H9 (cell line): ENCODE data around the gene TGFBI. TPM values are rescaled to one million over a fixed set of nuclear protein-coding genes. Genes with fewer than 3 reads are reported as not detected.

Source experiments
- DNase-seq: peaks from one replicate; pipeline ENCODE4 v3.0.0-alpha.2; 2017
- H2AFZ ChIP-seq: one replicate; pipeline ENCODE4 v1.6.1; 2013; ENCODE audit warnings: mild to moderate bottlenecking, low read length, control low read depth, moderate library complexity
- H2AK5ac ChIP-seq: 2 replicates; pipeline ENCODE4 v1.6.1; 2013; ENCODE audit warnings: low read length, control low read depth, mixed read lengths; ENCODE audit not compliant: insufficient read length
- H2BK120ac ChIP-seq: one replicate; pipeline ENCODE4 v1.6.1; 2013; ENCODE audit warnings: low read depth, mild to moderate bottlenecking, low read length, control low read depth, inconsistent platforms; ENCODE audit not compliant: poor library complexity, severe bottlenecking
- H2BK12ac ChIP-seq: 2 replicates; pipeline ENCODE4 v1.6.1; 2013; ENCODE audit warnings: low read length, control low read depth, mixed read lengths, low read depth; ENCODE audit not compliant: insufficient read length
- H2BK15ac ChIP-seq: 2 replicates; pipeline ENCODE4 v1.6.1; 2013; ENCODE audit warnings: low read depth, low read length, control low read depth
- H2BK20ac ChIP-seq: one replicate; pipeline ENCODE4 v1.6.1; 2013; ENCODE audit warnings: low read depth, mild to moderate bottlenecking, low read length, control low read depth, inconsistent platforms; ENCODE audit not compliant: poor library complexity, severe bottlenecking
- H2BK5ac ChIP-seq: 2 replicates; pipeline ENCODE4 v1.6.1; 2013; ENCODE audit warnings: low read length, control low read depth, mixed read lengths; ENCODE audit not compliant: insufficient read length
- H3K14ac ChIP-seq: 2 replicates; pipeline ENCODE4 v1.6.1; 2013; ENCODE audit warnings: low read length, control low read depth; ENCODE audit not compliant: insufficient read depth
- H3K18ac ChIP-seq: 2 replicates; pipeline ENCODE4 v1.6.1; 2013; ENCODE audit warnings: low read depth, mild to moderate bottlenecking, mixed read lengths, low read length, control low read depth; ENCODE audit not compliant: insufficient read length
- H3K23ac ChIP-seq: 2 replicates; pipeline ENCODE4 v1.6.1; 2013; ENCODE audit warnings: low read length, control low read depth, mixed read lengths, low read depth; ENCODE audit not compliant: insufficient read length
- H3K23me2 ChIP-seq: 2 replicates; pipeline ENCODE4 v1.6.1; 2013; ENCODE audit warnings: low read depth, mild to moderate bottlenecking, mixed read lengths, low read length, control low read depth; ENCODE audit not compliant: insufficient read length, poor library complexity, severe bottlenecking
- H3K27ac ChIP-seq: 2 replicates; pipeline ENCODE4 v1.5.1; 2013; ENCODE audit warnings: low read length, control low read depth, mixed read lengths, low read depth; ENCODE audit not compliant: insufficient read length
- H3K27me3 ChIP-seq: 2 replicates; pipeline ENCODE4 v1.6.1; 2013; ENCODE audit warnings: low read length, control low read depth, inconsistent platforms; ENCODE audit not compliant: insufficient read depth
- H3K4ac ChIP-seq: 2 replicates; pipeline ENCODE4 v1.6.1; 2013; ENCODE audit warnings: low read depth, mild to moderate bottlenecking, control low read depth, inconsistent platforms, low read length, moderate library complexity
- H3K4me1 ChIP-seq: 2 replicates; pipeline ENCODE4 v1.6.1; 2013; ENCODE audit warnings: low read length, control low read depth, inconsistent platforms; ENCODE audit not compliant: insufficient read depth
- H3K4me2 ChIP-seq: 2 replicates; pipeline ENCODE4 v1.6.1; 2013; ENCODE audit warnings: low read length, control low read depth, mixed read lengths; ENCODE audit not compliant: insufficient read length, insufficient read depth
- H3K56ac ChIP-seq: 2 replicates; pipeline ENCODE4 v1.6.1; 2013; ENCODE audit warnings: low read depth, mild to moderate bottlenecking, mixed read lengths, low read length, control low read depth; ENCODE audit not compliant: insufficient read length
- H3K79me1 ChIP-seq: 2 replicates; pipeline ENCODE4 v1.6.1; 2013; ENCODE audit warnings: low read depth, mild to moderate bottlenecking, moderate library complexity, low read length, control low read depth, inconsistent platforms; ENCODE audit not compliant: insufficient read depth, poor library complexity, severe bottlenecking
- H3K79me2 ChIP-seq: 2 replicates; pipeline ENCODE4 v1.6.1; 2013; ENCODE audit warnings: low read length, control low read depth, inconsistent platforms; ENCODE audit not compliant: insufficient read depth
- H3K9ac ChIP-seq: 2 replicates; pipeline ENCODE4 v1.6.1; 2013; ENCODE audit warnings: low read length, control low read depth, mixed read lengths; ENCODE audit not compliant: insufficient read length; ENCODE audit errors: extremely low read depth
- H3K9me3 ChIP-seq: one replicate; pipeline ENCODE4 v1.6.1; 2013; ENCODE audit warnings: low read depth, low read length, inconsistent platforms; ENCODE audit not compliant: control insufficient read depth
- H3T11ph ChIP-seq: one replicate; pipeline ENCODE4 v1.6.1; 2013; ENCODE audit warnings: mild to moderate bottlenecking, low read length, control low read depth, inconsistent platforms
- H4K20me1 ChIP-seq: one replicate; pipeline ENCODE4 v1.6.1; 2013; ENCODE audit not compliant: control insufficient read depth, insufficient read length, insufficient read depth
- H4K5ac ChIP-seq: 2 replicates; pipeline ENCODE4 v1.6.1; 2013; ENCODE audit warnings: low read depth, mild to moderate bottlenecking, mixed read lengths, low read length, control low read depth; ENCODE audit not compliant: insufficient read length
- H4K8ac ChIP-seq: replicated peaks from 2 replicates; pipeline ENCODE4 v1.6.1; 2013; ENCODE audit warnings: low read length, control low read depth, mixed read lengths, low read depth; ENCODE audit not compliant: insufficient read length
- H4K91ac ChIP-seq: 2 replicates; pipeline ENCODE4 v1.6.1; 2013; ENCODE audit warnings: low read depth, mild to moderate bottlenecking, moderate library complexity, mixed read lengths, low read length, control low read depth; ENCODE audit not compliant: insufficient read length
- H3K27ac Mint-ChIP-seq, 3 experiments: 2 replicates in 2 of 3; 3 replicates in 1 of 3; pipeline ENCODE4 v1.8.0; 2020 to 2021; ENCODE audit warnings: mixed read lengths in 3 of 3, mild to moderate bottlenecking in 1 of 3, moderate library complexity in 1 of 3
- H3K27me3 Mint-ChIP-seq: 2 replicates; pipeline ENCODE4 v1.8.0; 2021; ENCODE audit warnings: low read depth, mild to moderate bottlenecking, moderate library complexity, mixed read lengths
- H3K36me3 Mint-ChIP-seq, 3 experiments: 2 replicates in 2 of 3; 3 replicates in 1 of 3; pipeline ENCODE4 v1.8.0; 2020 to 2021; ENCODE audit warnings: low read depth in 3 of 3, mixed read lengths in 3 of 3; ENCODE audit not compliant: insufficient read depth in 1 of 3
- H3K4me1 Mint-ChIP-seq, 2 experiments: 2 replicates each; pipeline ENCODE4 v1.8.0; 2020; ENCODE audit warnings: mixed read lengths in 2 of 2
- H3K4me3 Mint-ChIP-seq, 2 experiments: 2 replicates in 1 of 2; 3 replicates in 1 of 2; pipeline ENCODE4 v1.8.0; 2020 to 2021; ENCODE audit warnings: mild to moderate bottlenecking in 2 of 2, mixed read lengths in 2 of 2, moderate library complexity in 1 of 2
- H3K9me3 Mint-ChIP-seq, 2 experiments: 2 replicates in 1 of 2; 3 replicates in 1 of 2; pipeline ENCODE4 v1.8.0; 2020; ENCODE audit warnings: mild to moderate bottlenecking in 2 of 2, mixed read lengths in 2 of 2, moderate library complexity in 1 of 2
- CTCF ChIP-seq: fragments of 200-600 bp; sonication (generic); conservative IDR thresholded peaks from 3 replicates; pipeline ENCODE4 v1.8.0; 2021; ENCODE audit warnings: antibody characterized with exemption, mild to moderate bottlenecking
- WGBS: extraction: QIAGEN DNeasy Blood & Tissue Kit; methylation state at CpG from one replicate; pipeline ENCODE4 v1.1.7; 2013; ENCODE audit warnings: missing lambda C conversion rate, low lambda C conversion rate, mixed read lengths; ENCODE audit not compliant: insufficient read length; ENCODE audit errors: extremely low coverage; 5-methylcytosine and 5-hydroxymethylcytosine counted together
- total RNA-seq: library from RNA; stranded (reverse); gene quantifications from 2 replicates; pipeline ENCODE4 v1.2.1, GENCODE V29; 2021

TGFBI gene
- total RNA-seq, 1 experiment from 2014 or later: 4.7 TPM

GRCh38 chr5:136084698-136085097, 55.9 kb downstream of the TGFBI start:
- peaks cover 5 to 6% of the 10 kb centered on the region in 2 experiments; a peak in 3 of 4 replicates for H3K4me1 Mint-ChIP-seq
- Histone ChIP-seq H2BK12ac (no peak overlapping the region), H3K23ac (no peak overlapping the region), H2BK5ac (no peak overlapping the region), H3K27me3 (no peaks in the 10 kb centered on the region), H3T11ph (no peak overlapping the region), H3K79me1 (no peaks in the 10 kb centered on the region), H3K4me2 (no peak overlapping the region), H3K9me3 (no peaks in the 10 kb centered on the region), H3K18ac (no peak overlapping the region), H3K27ac (no peak overlapping the region), H2AFZ (no peak overlapping the region), H3K14ac (no peak overlapping the region), H2BK15ac (no peak overlapping the region), H3K79me2 (no peaks in the 10 kb centered on the region), H2AK5ac (no peak overlapping the region), H3K9ac (no peak overlapping the region), H4K5ac (no peak overlapping the region), H3K23me2 (no peaks in the 10 kb centered on the region), H2BK20ac (no peak overlapping the region), H4K20me1 (no peaks in the 10 kb centered on the region), H2BK120ac (no peak overlapping the region), H3K56ac (no peak overlapping the region), H4K8ac (no peak overlapping the region), H4K91ac (no peak overlapping the region), H3K4me1 (no peaks in the 10 kb centered on the region), H3K4ac (no peak overlapping the region)
- no peaks in the 10 kb centered on the region for H3K9me3 Mint-ChIP-seq
- no peaks in the 10 kb centered on the region for H3K36me3 Mint-ChIP-seq
- no peak for TF ChIP-seq CTCF
- H3K27me3 Mint-ChIP-seq: peaks cover 6% of the 10 kb centered on the region
- H3K27ac Mint-ChIP-seq: no peak overlapping the region
- WGBS: no CpG with 5 or more reads among the region's 1 CpG
- H3K4me3 Mint-ChIP-seq: no peak overlapping the region
- DNase-seq: no peak
